HG03378 (cell line): ENCODE results near the gene SPATA19.
"Not testable (repeated sequence)": the region's sequence is repeated elsewhere in the genome, so short reads cannot be mapped to it uniquely, and the experiment has no call there.

Experiments
- ATAC-seq: cut with Tn5 transposase; IDR thresholded peaks from one replicate; pipeline ENCODE4 v1.9.1; 2021; ENCODE audit warnings: mild to moderate bottlenecking, moderate library complexity; ENCODE audit not compliant: unreplicated experiment

Gene SPATA19

GRCh38 chr11:133845413-133845812 is at the start of gene SPATA19:
Gene SPATA19, minus strand, starts transcription at chr11:133845513. Its CDS starts 67 bp downstream, at chr11:133845446.
- no peak for ATAC-seq

GRCh38 chr11:133895061-133895479 is 49.8 kb upstream of the SPATA19 start:
- ATAC-seq = peak; percentile 79

- ATAC-seq = no peak
Observed at GRCh38 chr11:133893381-133893780, 48.1 kb upstream of the SPATA19 start.

- ATAC-seq = no peak
Observed at GRCh38 chr11:133892584-133893380, 47.5 kb upstream of the SPATA19 start.

GRCh38 chr11:133892126-133892525 is 46.8 kb upstream of the SPATA19 start:
- ATAC-seq = no peak

GRCh38 chr11:133889893-133890292 is 44.6 kb upstream of the SPATA19 start:
- ATAC-seq = no peak

- no peak for ATAC-seq
Observed at GRCh38 chr11:133889188-133889587, 43.9 kb upstream of the SPATA19 start.

- ATAC-seq = no peak
Observed at GRCh38 chr11:133887692-133888332, 42.5 kb upstream of the SPATA19 start.

- no peak for ATAC-seq
Observed at GRCh38 chr11:133886029-133886428, 40.7 kb upstream of the SPATA19 start.

- no peak for ATAC-seq
Observed at GRCh38 chr11:133872160-133872559, 26.8 kb upstream of the SPATA19 start.

GRCh38 chr11:133867456-133867855 is 22.1 kb upstream of the SPATA19 start:
- ATAC-seq = no peak

- ATAC-seq = no peak
Observed at GRCh38 chr11:133865466-133865865, 20.2 kb upstream of the SPATA19 start.

- no peak for ATAC-seq
Observed at GRCh38 chr11:133864756-133865155, 19.4 kb upstream of the SPATA19 start.

- ATAC-seq = no peak
Observed at GRCh38 chr11:133860151-133860550, 14.8 kb upstream of the SPATA19 start.

- ATAC-seq = not testable (repeated sequence)
Observed at GRCh38 chr11:133854330-133854960, 9.1 kb upstream of the SPATA19 start.

GRCh38 chr11:133844217-133844616 is 1.1 kb downstream of the SPATA19 start:
- ATAC-seq = no peak

- no peak for ATAC-seq
Observed at GRCh38 chr11:133843454-133843987, 1.8 kb downstream of the SPATA19 start.

GRCh38 chr11:133842730-133843129 is 2.6 kb downstream of the SPATA19 start:
- no peak for ATAC-seq

GRCh38 chr11:133842053-133842452 is 3.3 kb downstream of the SPATA19 start:
- ATAC-seq = no peak

GRCh38 chr11:133841279-133842043 is 3.9 kb downstream of the SPATA19 start:
- ATAC-seq = no peak

GRCh38 chr11:133840479-133840941 is 4.8 kb downstream of the SPATA19 start:
- ATAC-seq = no peak
